OCI-LY3 (cell line): ENCODE data around the gene MADCAM1.
"Not testable (repeated sequence)": the region's sequence is repeated elsewhere in the genome, so short reads cannot be mapped to it uniquely, and the experiment has no call there.

Source experiments
- H2AFZ ChIP-seq: fragments of 200-600, 300-600 bp; shearing (Covaris generic); 2 replicates; pipeline ENCODE4 v1.6.0; 2014; ENCODE audit warnings: antibody characterized with exemption, low read depth, low read length
- H3K27ac ChIP-seq: fragments of 200-600, 300-600 bp; sonication (generic); 2 replicates; pipeline ENCODE4 v1.5.1; 2014; ENCODE audit warnings: mild to moderate bottlenecking, low read length, moderate library complexity, mixed read lengths
- H3K27me3 ChIP-seq: fragments of 200-600, 300-600 bp; sonication (generic); 2 replicates; pipeline ENCODE4 v1.6.1; 2014; ENCODE audit warnings: low read depth, low read length, mixed read lengths
- H3K36me3 ChIP-seq: fragments of 200-600, 300-600 bp; sonication (generic); replicated peaks from 2 replicates; pipeline ENCODE3; 2014; ENCODE audit warnings: low read depth, low read length, mixed read lengths
- H3K4me1 ChIP-seq: fragments of 300-600, 200-600 bp; sonication (generic); 2 replicates; pipeline ENCODE4 v1.6.1; 2014; ENCODE audit warnings: low read length, mixed read lengths
- H3K4me2 ChIP-seq: fragments of 200-600, 300-600 bp; sonication (generic); 2 replicates; pipeline ENCODE4 v1.6.1; 2014; ENCODE audit warnings: low read length, mixed read lengths
- H3K4me3 ChIP-seq: fragments of 300-600, 200-600 bp; sonication (generic); 2 replicates; pipeline ENCODE4 v1.5.1; 2014; ENCODE audit warnings: antibody characterized with exemption, mild to moderate bottlenecking, low read length, moderate library complexity
- H3K79me2 ChIP-seq: fragments of 300-600, 200-600 bp; shearing (Covaris generic); 2 replicates; pipeline ENCODE4 v1.6.1; 2014; ENCODE audit warnings: mild to moderate bottlenecking, low read length, mixed read lengths
- H3K9ac ChIP-seq: fragments of 300-600, 200-600 bp; shearing (Covaris generic); 2 replicates; pipeline ENCODE4 v1.6.0; 2014; ENCODE audit warnings: mild to moderate bottlenecking, low read length, moderate library complexity
- H3K9me3 ChIP-seq: fragments of 200-600, 300-600 bp; shearing (Covaris generic); 2 replicates; pipeline ENCODE4 v1.6.1; 2014; ENCODE audit warnings: low read length, mixed read lengths; ENCODE audit not compliant: insufficient read depth
- H4K20me1 ChIP-seq: fragments of 200-600, 300-600 bp; sonication (generic); 2 replicates; pipeline ENCODE4 v1.6.1; 2016; ENCODE audit warnings: low read length, mixed read lengths; ENCODE audit not compliant: insufficient read depth
- CTCF ChIP-seq: fragments of 200-600, 300-600 bp; sonication (generic); IDR thresholded peaks from 2 replicates; pipeline ENCODE4 v1.5.1; 2014; ENCODE audit warnings: antibody characterized with exemption, low read length, low read depth
- EZH2phosphoT487 ChIP-seq: fragments of 200-600 bp; shearing (Covaris generic); IDR thresholded peaks from 2 replicates; pipeline ENCODE4 v1.6.1; 2018; ENCODE audit warnings: antibody characterized with exemption, mixed run types, low read depth

Gene MADCAM1

GRCh38 chr19:480016-480855, 16.1 kb upstream of the MADCAM1 start:
- peaks cover 12% of the 10 kb centered on the region; the same call in 1 of the 2 replicates for H3K9me3 ChIP-seq
- no peak overlapping the region for H3K27ac ChIP-seq
- no peak overlapping the region for H2AFZ ChIP-seq
- H4K20me1 ChIP-seq: no peaks in the 10 kb centered on the region
- H3K4me2 ChIP-seq: no peak overlapping the region
- H3K36me3 ChIP-seq: no peaks in the 10 kb centered on the region
- no peak overlapping the region for H3K4me3 ChIP-seq
- H3K27me3 ChIP-seq: no peaks in the 10 kb centered on the region
- TF ChIP-seq CTCF (no peak), EZH2phosphoT487 (no peak)
- H3K9ac ChIP-seq: no peak overlapping the region
- H3K4me1 ChIP-seq: no peaks in the 10 kb centered on the region
- H3K79me2 ChIP-seq: no peaks in the 10 kb centered on the region

GRCh38 chr19:481100-481499, 15.2 kb upstream of the MADCAM1 start:
- not testable (repeated sequence) for H3K4me1 ChIP-seq, H4K20me1 ChIP-seq

GRCh38 chr19:482186-483041, 13.9 kb upstream of the MADCAM1 start:
- Histone ChIP-seq H3K4me3 (no peak overlapping the region), H3K4me2 (no peak overlapping the region), H3K79me2 (no peaks in the 10 kb centered on the region), H3K9ac (no peak overlapping the region), H3K9me3 (peaks cover 12% of the 10 kb centered on the region; the same call in 1 of the 2 replicates), H3K27me3 (no peaks in the 10 kb centered on the region), H3K36me3 (peaks cover 3% of the 10 kb centered on the region), H3K27ac (no peak overlapping the region), H3K4me1 (no peaks in the 10 kb centered on the region), H2AFZ (no peak overlapping the region), H4K20me1 (no peaks in the 10 kb centered on the region)
- TF ChIP-seq CTCF: no peak

More at GRCh38 chr19:481100-481499, 15.2 kb upstream of the MADCAM1 start:
- H3K9me3 ChIP-seq: peaks cover 12% of the 10 kb centered on the region; the same call in 1 of the 2 replicates
- H3K36me3 ChIP-seq, H3K9ac ChIP-seq, H3K27ac ChIP-seq, H3K27me3 ChIP-seq, H3K79me2 ChIP-seq, H2AFZ ChIP-seq, H3K4me3 ChIP-seq, H3K4me2 ChIP-seq: not testable (repeated sequence)

GRCh38 chr19:483332-484072, 12.8 kb upstream of the MADCAM1 start:
- no peak overlapping the region for H3K4me2 ChIP-seq
- H3K9ac ChIP-seq: no peak overlapping the region
- H3K36me3 ChIP-seq: peaks cover 4% of the 10 kb centered on the region
- TF ChIP-seq CTCF: no peak
- TF ChIP-seq EZH2phosphoT487: no peak
- H3K27ac ChIP-seq: no peak overlapping the region
- no peak overlapping the region for H3K4me3 ChIP-seq
- H3K4me1 ChIP-seq: peaks cover 3% of the 10 kb centered on the region; the same call in 1 of the 2 replicates
- H3K79me2 ChIP-seq: no peaks in the 10 kb centered on the region; the same call in 1 of the 2 replicates
- H4K20me1 ChIP-seq: no peaks in the 10 kb centered on the region
- peaks cover 12% of the 10 kb centered on the region; the same call in 1 of the 2 replicates for H3K9me3 ChIP-seq
- no peak overlapping the region for H2AFZ ChIP-seq
- no peaks in the 10 kb centered on the region for H3K27me3 ChIP-seq
